B cell (primary cell): ENCODE measurements around the gene CT45A2. TPM values are rescaled to one million over a fixed set of nuclear protein-coding genes. Genes with fewer than 3 reads are reported as not detected.
"Not testable (repeated sequence)": the region's sequence is repeated elsewhere in the genome, so short reads cannot be mapped to it uniquely, and the experiment has no call there.

Experiments
- ATAC-seq: fragments of 200-7000 bp; cut with Tn5 transposase; one replicate; pipeline ENCODE4 v1.10.0; 2021; ENCODE audit warnings: low read depth, mild to moderate bottlenecking, moderate number of reproducible peaks, moderate library complexity
- CTCF ChIA-PET: fragments of 350-600 bp; sonication (Branson Sonifier 250); formaldehyde crosslinking; loops from one replicate; lab custom pipeline; 2021; ENCODE audit warnings: antibody characterized with exemption, inconsistent platforms; lab: Charles Lee
- POLR2A ChIA-PET: fragments of 350-600 bp; sonication (Branson Sonifier 250); formaldehyde crosslinking; loops from one replicate; lab custom pipeline; 2021; ENCODE audit warnings: antibody characterized with exemption; lab: Charles Lee
- DNase-seq: peaks from one replicate; pipeline ENCODE4 v3.0.0; 2013
- H2AFZ ChIP-seq: 2 replicates; pipeline ENCODE4 v1.6.1; 2012; ENCODE audit warnings: mild to moderate bottlenecking, low read depth, low read length; ENCODE audit not compliant: insufficient read depth, poor library complexity, severe bottlenecking
- H3K27ac ChIP-seq, 2 donors: 1 replicate in 1 of 2; 2 replicates in 1 of 2; pipeline ENCODE4 v1.5.1; 2012 to 2013; ENCODE audit warnings: low read length in 2 of 2, mild to moderate bottlenecking in 2 of 2, moderate library complexity in 1 of 2
- H3K27me3 ChIP-seq, 4 experiments: fragments of 200-600 bp in 1 of 4; sonication (generic) in 1 of 4; replicated peaks in 1 of 4; 1 replicate in 2 of 4; 2 replicates in 2 of 4; pipeline versions ENCODE4 v1.6.1 to v1.7.0; 2013 to 2016; ENCODE audit warnings: low read length in 3 of 4, mild to moderate bottlenecking in 2 of 4, mixed read lengths in 1 of 4, moderate library complexity in 1 of 4; ENCODE audit not compliant: insufficient read depth in 4 of 4, control insufficient read depth in 3 of 4; ENCODE audit errors: control extremely low read depth in 1 of 4
- H3K36me3 ChIP-seq, 2 experiments: replicated peaks in 1 of 2; 1 replicate in 1 of 2; 2 replicates in 1 of 2; pipeline versions ENCODE4 v1.6.1 to v1.7.1; 2013; ENCODE audit warnings: low read length in 1 of 2; ENCODE audit not compliant: insufficient read depth in 2 of 2, control insufficient read depth in 1 of 2; ENCODE audit errors: control extremely low read depth in 1 of 2, extremely low read depth in 1 of 2
- H3K4me1 ChIP-seq, 2 donors: fragments of 200-600 bp in 1 of 2; sonication (generic) in 1 of 2; 1 replicate in 1 of 2; 2 replicates in 1 of 2; pipeline versions ENCODE4 v1.5.1 to v1.6.1; 2013 to 2017; ENCODE audit warnings: low read length in 2 of 2; ENCODE audit not compliant: control insufficient read depth in 2 of 2, insufficient read depth in 2 of 2
- H3K4me2 ChIP-seq: replicated peaks from 2 replicates; pipeline ENCODE3; 2012; ENCODE audit warnings: mild to moderate bottlenecking, low read depth, low read length; ENCODE audit not compliant: poor library complexity, severe bottlenecking
- H3K4me3 ChIP-seq, 5 experiments: fragments of 200-600 bp in 1 of 5; sonication (generic) in 1 of 5; 1 replicate in 3 of 5; 2 replicates in 2 of 5; pipeline versions ENCODE4 v1.5.1 to v1.7.0; 2011 to 2016; ENCODE audit warnings: low read length in 4 of 5, mild to moderate bottlenecking in 4 of 5, low read depth in 2 of 5, control low read depth in 1 of 5, moderate library complexity in 1 of 5; ENCODE audit not compliant: insufficient read depth in 1 of 5; ENCODE audit errors: control extremely low read depth in 1 of 5, extremely low read depth in 1 of 5
- H3K79me2 ChIP-seq: fragments of 200-600 bp; sonication (generic); one replicate; pipeline ENCODE4 v1.6.0; 2016; ENCODE audit warnings: low read length; ENCODE audit not compliant: control insufficient read depth, insufficient read depth
- H3K9ac ChIP-seq: fragments of 200-600 bp; sonication (generic); 2 replicates; pipeline ENCODE4 v1.6.1; 2017; ENCODE audit warnings: mild to moderate bottlenecking, low read length, moderate library complexity
- H3K9me3 ChIP-seq, 3 donors: one replicate each; pipeline versions ENCODE4 v1.6.1 to v1.7.1; 2013; ENCODE audit warnings: low read length in 2 of 3; ENCODE audit not compliant: control insufficient read depth in 2 of 3, insufficient read depth in 1 of 3; ENCODE audit errors: control extremely low read depth in 1 of 3
- H4K20me1 ChIP-seq: 2 replicates; pipeline ENCODE4 v1.6.0; 2012; ENCODE audit warnings: mild to moderate bottlenecking, low read length; ENCODE audit not compliant: insufficient read depth, control insufficient read depth, poor library complexity, severe bottlenecking
- H3K27ac Mint-ChIP-seq: one replicate; pipeline ENCODE4 v1.8.0; 2021; ENCODE audit warnings: mixed read lengths
- H3K27me3 Mint-ChIP-seq: one replicate; pipeline ENCODE4 v1.8.0; 2021; ENCODE audit warnings: mixed read lengths
- H3K4me1 Mint-ChIP-seq: one replicate; pipeline ENCODE4 v1.8.0; 2021; ENCODE audit warnings: mixed read lengths
- H3K4me3 Mint-ChIP-seq: one replicate; pipeline ENCODE4 v1.8.0; 2021; ENCODE audit warnings: mixed read lengths
- H3K9me3 Mint-ChIP-seq: one replicate; pipeline ENCODE4 v1.8.0; 2022; ENCODE audit warnings: mixed read lengths; ENCODE audit not compliant: insufficient read depth
- WGBS: methylation state at CpG from one replicate; pipeline ENCODE4 v1.1.5; 2013; ENCODE audit warnings: missing lambda C conversion rate; ENCODE audit not compliant: insufficient coverage; 5-methylcytosine and 5-hydroxymethylcytosine counted together
- intact Hi-C: fragments of 100-400 bp; cut with micrococcal nuclease; formaldehyde crosslinking; loops from one replicate; pipeline ENCODE4 v1.10.0; 2022
- polyA minus RNA-seq: library from RNA; depleted of rRNA, polyadenylated mRNA; stranded (reverse); fragments of >200 nt; gene quantifications from 2 replicates; pipeline ENCODE4 v1.2.3, GENCODE V29; 2012
- polyA plus RNA-seq: library from polyadenylated mRNA; depleted of rRNA; stranded (reverse); fragments of >200 nt; gene quantifications from 2 replicates; pipeline ENCODE4 v1.2.3, GENCODE V29; 2012
- total RNA-seq, 2 donors: library from RNA; stranded (reverse); fragments of 120-200 nt in 1 of 2; gene quantifications; 1 replicate in 1 of 2; 2 replicates in 1 of 2; pipeline versions ENCODE4 v1.2.3 to v1.2.4, GENCODE V29; 2013 to 2022

Gene CT45A2, protein sequence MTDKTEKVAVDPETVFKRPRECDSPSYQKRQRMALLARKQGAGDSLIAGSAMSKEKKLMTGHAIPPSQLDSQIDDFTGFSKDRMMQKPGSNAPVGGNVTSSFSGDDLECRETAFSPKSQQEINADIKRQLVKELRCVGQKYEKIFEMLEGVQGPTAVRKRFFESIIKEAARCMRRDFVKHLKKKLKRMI
- total RNA-seq, result not detected in 2 replicates
- not detected for total RNA-seq (2013)
- not detected in 2 replicates for polyA plus RNA-seq
- not detected in 2 replicates for polyA minus RNA-seq

DNA sequence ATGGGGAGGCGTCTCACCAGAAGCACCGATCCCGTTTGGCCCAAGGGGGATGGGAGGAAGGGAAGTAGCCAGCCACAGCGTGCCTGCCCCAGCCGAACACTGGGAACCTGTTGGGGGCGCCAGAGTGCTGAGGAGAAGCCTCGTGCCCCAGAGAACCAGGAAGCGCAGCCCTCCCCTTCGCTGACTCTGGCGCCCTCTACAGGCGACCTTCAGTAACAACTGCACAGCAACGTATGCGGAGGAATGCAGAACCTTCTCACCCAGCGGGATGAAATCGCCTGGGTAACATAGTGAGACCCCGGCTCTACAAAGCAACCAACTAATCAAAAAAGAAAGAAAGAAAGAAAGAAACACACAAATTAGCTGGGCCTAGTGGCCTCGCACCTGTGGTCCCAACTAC, at the start of gene CT45A2:
TSS of gene CT45A2 (minus strand) at position 101 of the 400 bp plus-strand sequence. CDS start 3,747 bp downstream, outside the sequence.
- H3K4me1 ChIP-seq, H3K4me3 ChIP-seq, H3K9me3 ChIP-seq, POLR2A ChIA-PET, H3K27ac Mint-ChIP-seq, H3K9ac ChIP-seq, H2AFZ ChIP-seq, H3K4me3 Mint-ChIP-seq, H3K4me2 ChIP-seq, ATAC-seq, H3K27me3 ChIP-seq, H3K27ac ChIP-seq, H3K36me3 ChIP-seq, H3K4me1 Mint-ChIP-seq, H3K79me2 ChIP-seq, DNase-seq, CTCF ChIA-PET, H4K20me1 ChIP-seq, intact Hi-C loops, H3K27me3 Mint-ChIP-seq, H3K9me3 Mint-ChIP-seq: not testable (repeated sequence)
- no CpG with 5 or more reads among the region's 17 CpGs for WGBS

DNA sequence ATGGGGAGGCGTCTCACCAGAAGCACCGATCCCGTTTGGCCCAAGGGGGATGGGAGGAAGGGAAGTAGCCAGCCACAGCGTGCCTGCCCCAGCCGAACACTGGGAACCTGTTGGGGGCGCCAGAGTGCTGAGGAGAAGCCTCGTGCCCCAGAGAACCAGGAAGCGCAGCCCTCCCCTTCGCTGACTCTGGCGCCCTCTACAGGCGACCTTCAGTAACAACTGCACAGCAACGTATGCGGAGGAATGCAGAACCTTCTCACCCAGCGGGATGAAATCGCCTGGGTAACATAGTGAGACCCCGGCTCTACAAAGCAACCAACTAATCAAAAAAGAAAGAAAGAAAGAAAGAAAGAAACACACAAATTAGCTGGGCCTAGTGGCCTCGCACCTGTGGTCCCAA, 34.6 kb upstream of the CT45A2 start, which contains the start of gene CT45A8:
TSS of gene CT45A8 (minus strand) at position 101 of the 400 bp plus-strand sequence. CDS start 3,755 bp downstream, outside the sequence.
- H3K4me1 Mint-ChIP-seq, H3K79me2 ChIP-seq, intact Hi-C loops, H3K4me2 ChIP-seq, H4K20me1 ChIP-seq, H3K9me3 Mint-ChIP-seq, H3K27me3 ChIP-seq, DNase-seq, H3K4me1 ChIP-seq, H2AFZ ChIP-seq, H3K4me3 Mint-ChIP-seq, H3K27ac ChIP-seq, H3K27ac Mint-ChIP-seq, H3K9ac ChIP-seq, H3K4me3 ChIP-seq, H3K27me3 Mint-ChIP-seq, CTCF ChIA-PET, H3K9me3 ChIP-seq, H3K36me3 ChIP-seq, ATAC-seq, POLR2A ChIA-PET: not testable (repeated sequence)
- WGBS, result no CpG with 5 or more reads among the region's 17 CpGs

DNA sequence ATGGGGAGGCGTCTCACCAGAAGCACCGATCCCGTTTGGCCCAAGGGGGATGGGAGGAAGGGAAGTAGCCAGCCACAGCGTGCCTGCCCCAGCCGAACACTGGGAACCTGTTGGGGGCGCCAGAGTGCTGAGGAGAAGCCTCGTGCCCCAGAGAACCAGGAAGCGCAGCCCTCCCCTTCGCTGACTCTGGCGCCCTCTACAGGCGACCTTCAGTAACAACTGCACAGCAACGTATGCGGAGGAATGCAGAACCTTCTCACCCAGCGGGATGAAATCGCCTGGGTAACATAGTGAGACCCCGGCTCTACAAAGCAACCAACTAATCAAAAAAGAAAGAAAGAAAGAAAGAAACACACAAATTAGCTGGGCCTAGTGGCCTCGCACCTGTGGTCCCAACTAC, 17.4 kb upstream of the CT45A2 start, which contains the start of gene CT45A7:
TSS of gene CT45A7 (minus strand) at position 101 of the 400 bp plus-strand sequence. CDS start 3,747 bp downstream, outside the sequence.
- H3K27me3 ChIP-seq, H3K9ac ChIP-seq, POLR2A ChIA-PET, H3K27me3 Mint-ChIP-seq, H3K4me3 ChIP-seq, H3K79me2 ChIP-seq, H3K4me2 ChIP-seq, CTCF ChIA-PET, H3K9me3 Mint-ChIP-seq, H3K4me1 Mint-ChIP-seq, H3K27ac Mint-ChIP-seq, H3K27ac ChIP-seq, H3K4me3 Mint-ChIP-seq, H3K4me1 ChIP-seq, H4K20me1 ChIP-seq, H3K36me3 ChIP-seq, ATAC-seq, H3K9me3 ChIP-seq, H2AFZ ChIP-seq, intact Hi-C loops, DNase-seq: not testable (repeated sequence)
- no CpG with 5 or more reads among the region's 17 CpGs for WGBS

DNA sequence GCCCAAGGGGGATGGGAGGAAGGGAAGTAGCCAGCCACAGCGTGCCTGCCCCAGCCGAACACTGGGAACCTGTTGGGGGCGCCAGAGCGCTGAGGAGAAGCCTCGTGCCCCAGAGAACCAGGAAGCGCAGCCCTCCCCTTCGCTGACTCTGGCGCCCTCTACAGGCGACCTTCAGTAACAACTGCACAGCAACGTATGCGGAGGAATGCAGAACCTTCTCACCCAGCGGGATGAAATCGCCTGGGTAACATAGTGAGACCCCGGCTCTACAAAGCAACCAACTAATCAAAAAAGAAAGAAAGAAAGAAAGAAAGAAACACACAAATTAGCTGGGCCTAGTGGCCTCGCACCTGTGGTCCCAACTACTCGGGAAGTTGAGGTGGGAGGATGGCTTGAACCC, 17.1 kb downstream of the CT45A2 start, which contains the start of gene CT45A6:
TSS of gene CT45A6 (minus strand) at position 101 of the 400 bp plus-strand sequence. CDS start 3,794 bp downstream, outside the sequence.
- H3K27ac ChIP-seq, H3K4me1 ChIP-seq, H3K4me1 Mint-ChIP-seq, H3K36me3 ChIP-seq, H3K9me3 Mint-ChIP-seq, H3K4me3 ChIP-seq, H3K9ac ChIP-seq, POLR2A ChIA-PET, CTCF ChIA-PET, H3K4me3 Mint-ChIP-seq, ATAC-seq, H2AFZ ChIP-seq, H3K27me3 ChIP-seq, H3K79me2 ChIP-seq, DNase-seq, H3K27me3 Mint-ChIP-seq, H4K20me1 ChIP-seq, H3K27ac Mint-ChIP-seq, intact Hi-C loops, H3K9me3 ChIP-seq, H3K4me2 ChIP-seq: not testable (repeated sequence)
- WGBS, result no CpG with 5 or more reads among the region's 16 CpGs
